A549 (cell line): ENCODE measurements around the gene ASB18. TPM values are rescaled to one million over a fixed set of nuclear protein-coding genes. Genes with fewer than 3 reads are reported as not detected.

ENCODE experiments used
- ATAC-seq, 2 experiments: fragments of 200-7000 bp in 1 of 2; fragments of >200 bp in 1 of 2; cut with Nextera tagmentation in 1 of 2; cut with Tn5 transposase in 1 of 2; 3 replicates each; pipeline versions ENCODE4 v1.8.0 to v1.9.1; 2018 to 2020; ENCODE audit warnings: mild to moderate bottlenecking in 1 of 2, moderate library complexity in 1 of 2
- CTCF ChIA-PET: fragments of 300-600 bp; sonication (Branson Sonifier 250); formaldehyde crosslinking; extraction: SDS; loops from one replicate; lab custom pipeline; 2021; ENCODE audit warnings: antibody characterized with exemption, inconsistent platforms; lab: Yijun Ruan, JAX
- POLR2A ChIA-PET: fragments of 350-600 bp; formaldehyde crosslinking; extraction: SDS; loops from one replicate; lab custom pipeline; 2021; ENCODE audit warnings: antibody characterized with exemption, inconsistent platforms; lab: Yijun Ruan, JAX
- DNase-seq, 2 experiments: peaks; one replicate each; pipeline versions ENCODE4 v3.0.0 to v3.0.0-alpha.2; 2011 to 2016; ENCODE audit warnings: low read depth in 1 of 2, low spot score in 1 of 2
- FAIRE-seq: peaks from 2 replicates; lab custom pipeline; 2011; peaks lifted over from hg19 to GRCh38; lab: Jason Lieb, UNC
- H3K27ac ChIP-seq, 2 experiments: fragments of >200 bp; sonication (Bioruptor Twin); formaldehyde crosslinking; 3 replicates each; pipeline ENCODE4 v1.5.1; 2016 to 2017
- H3K4me1 ChIP-seq: fragments of >200 bp; sonication (Bioruptor Twin); formaldehyde crosslinking; 3 replicates; pipeline ENCODE4 v1.6.1; 2016
- H3K4me2 ChIP-seq: fragments of >200 bp; sonication (Bioruptor Twin); formaldehyde crosslinking; 3 replicates; pipeline ENCODE4 v1.6.1; 2016
- H3K4me3 ChIP-seq: fragments of >200 bp; sonication (Bioruptor Twin); formaldehyde crosslinking; 3 replicates; pipeline ENCODE4 v1.5.1; 2016
- H3K9me3 ChIP-seq: fragments of >200 bp; sonication (Bioruptor Twin); formaldehyde crosslinking; 3 replicates; pipeline ENCODE4 v1.6.1; 2016
- BHLHE40 ChIP-seq: IDR thresholded peaks from 2 replicates; pipeline ENCODE4 v1.6.1; 2012; ENCODE audit warnings: low read depth, low read length, inconsistent platforms
- CBX8 ChIP-seq: fragments of 200-600 bp; sonication (generic); IDR thresholded peaks from 2 replicates; pipeline ENCODE4 v1.6.1; 2016
- CHD2 ChIP-seq: fragments of 150-350 bp; IDR thresholded peaks from 2 replicates; pipeline ENCODE4 v1.6.1; 2014; ENCODE audit warnings: low read length; ENCODE audit not compliant: partially characterized antibody
- FOSB ChIP-seq: fragments of 250-450 bp; sonication (Bioruptor Pico); IDR thresholded peaks from 2 replicates; pipeline ENCODE4 v1.5.0; 2020; ENCODE audit warnings: mild to moderate bottlenecking, moderate library complexity
- FOSL2 ChIP-seq, 2 experiments: fragments of 450-650 bp in 1 of 2; fragments of >200 bp in 1 of 2; sonication (Bioruptor Twin) in 1 of 2; formaldehyde crosslinking; IDR thresholded peaks; 2 replicates each; pipeline versions ENCODE4 v1.5.0 to v1.6.1; 2016 to 2020; ENCODE audit warnings: mild to moderate bottlenecking in 1 of 2, moderate library complexity in 1 of 2
- GATA3 ChIP-seq: IDR thresholded peaks from 2 replicates; pipeline ENCODE4 v1.6.1; 2012; ENCODE audit warnings: borderline replicate concordance
- KDM1A ChIP-seq: fragments of 200-600 bp; sonication (generic); IDR thresholded peaks from 2 replicates; pipeline ENCODE4 v1.6.1; 2016; ENCODE audit warnings: low read depth, mild to moderate bottlenecking
- KDM5A ChIP-seq: fragments of 200-600 bp; sonication (generic); IDR thresholded peaks from 2 replicates; pipeline ENCODE4 v1.6.1; 2016; ENCODE audit warnings: antibody characterized with exemption, mild to moderate bottlenecking
- MAZ ChIP-seq: fragments of 150-350 bp; IDR thresholded peaks from 2 replicates; pipeline ENCODE4 v1.6.1; 2014; ENCODE audit warnings: antibody characterized with exemption, low read depth, low read length, borderline replicate concordance
- NFE2L2 ChIP-seq: fragments of 150-350 bp; conservative IDR thresholded peaks from 2 replicates; pipeline ENCODE4 v1.6.1; 2014; ENCODE audit warnings: low read length
- NPAS2 ChIP-seq: fragments of 250-450 bp; sonication (Bioruptor Pico); IDR thresholded peaks from 2 replicates; pipeline ENCODE4 v1.8.0; 2022; ENCODE audit warnings: mild to moderate bottlenecking, moderate library complexity, borderline replicate concordance
- NR3C1 ChIP-seq: fragments of >200 bp; sonication (Bioruptor Twin); formaldehyde crosslinking; IDR thresholded peaks from 3 replicates; pipeline ENCODE4 v1.6.1; 2017
- PHF8 ChIP-seq: fragments of 200-600 bp; sonication (generic); IDR thresholded peaks from 2 replicates; pipeline ENCODE4 v1.6.1; 2016; ENCODE audit warnings: low read depth, mild to moderate bottlenecking, antibody characterized with exemption, moderate library complexity, borderline replicate concordance
- POLR2A ChIP-seq: IDR thresholded peaks from 2 replicates; pipeline ENCODE4 v1.6.1; 2012; ENCODE audit warnings: mild to moderate bottlenecking, low read length
- RARB ChIP-seq: fragments of 250-450 bp; sonication (Bioruptor Pico); IDR thresholded peaks from 2 replicates; pipeline ENCODE4 v1.8.0; 2021; ENCODE audit warnings: mild to moderate bottlenecking, moderate library complexity
- SREBF2 ChIP-seq: fragments of 450-650 bp; IDR thresholded peaks from 2 replicates; pipeline ENCODE4 v1.6.1; 2014; ENCODE audit warnings: mild to moderate bottlenecking, moderate library complexity
- TFCP2L1 ChIP-seq: fragments of 250-450 bp; sonication (Bioruptor Pico); IDR thresholded peaks from 2 replicates; pipeline ENCODE4 v1.5.0; 2021; ENCODE audit warnings: mild to moderate bottlenecking
- ZC3H11A ChIP-seq: fragments of 450-650 bp; IDR thresholded peaks from 2 replicates; pipeline ENCODE4 v1.6.1; 2014; ENCODE audit warnings: antibody characterized with exemption, mild to moderate bottlenecking
- ZFP36 ChIP-seq: fragments of 450-650 bp; IDR thresholded peaks from 2 replicates; pipeline ENCODE4 v1.6.1; 2014; ENCODE audit warnings: borderline replicate concordance; ENCODE audit not compliant: partially characterized antibody
- ZSCAN20 ChIP-seq: fragments of 250-450 bp; sonication (Bioruptor Pico); IDR thresholded peaks from 2 replicates; pipeline ENCODE4 v1.8.0; 2022; ENCODE audit warnings: mild to moderate bottlenecking, moderate library complexity
- WGBS: methylation state at CpG from one replicate; pipeline ENCODE4 v1.1.6; 2017; ENCODE audit errors: missing lambda C conversion rate; 5-methylcytosine and 5-hydroxymethylcytosine counted together
- polyA plus RNA-seq, 4 experiments: library from polyadenylated mRNA; depleted of rRNA in 3 of 4; stranded (reverse); fragments of >200 nt; fragmentation: RNase III in 1 of 4; extraction: RNeasy Plus Mini Kit Qiagen cat#74134 plus additional on column Dnase treatment in 1 of 4; gene quantifications; 2 replicates in 3 of 4; 3 replicates in 1 of 4; pipeline ENCODE4 v1.2.3, GENCODE V29; 2011 to 2017
- TF ChIP-seq, protein P1 (sequence below): fragments of >200 bp; sonication (Bioruptor Twin); formaldehyde crosslinking; IDR thresholded peaks from 3 replicates; pipeline ENCODE4 v1.6.1; 2016
- TF ChIP-seq, protein P2 (sequence below): fragments of 200-600 bp; sonication (generic); IDR thresholded peaks from 2 replicates; pipeline ENCODE4 v1.6.1; 2016; ENCODE audit warnings: antibody characterized with exemption, mild to moderate bottlenecking, moderate library complexity
- TF ChIP-seq, protein P3 (sequence below): IDR thresholded peaks from 2 replicates; pipeline ENCODE4 v1.6.1; 2012

The ASB18 gene
- polyA plus RNA-seq, 2 of the 4 experiments (the other 2 are of a cell fraction): not detected

DNA sequence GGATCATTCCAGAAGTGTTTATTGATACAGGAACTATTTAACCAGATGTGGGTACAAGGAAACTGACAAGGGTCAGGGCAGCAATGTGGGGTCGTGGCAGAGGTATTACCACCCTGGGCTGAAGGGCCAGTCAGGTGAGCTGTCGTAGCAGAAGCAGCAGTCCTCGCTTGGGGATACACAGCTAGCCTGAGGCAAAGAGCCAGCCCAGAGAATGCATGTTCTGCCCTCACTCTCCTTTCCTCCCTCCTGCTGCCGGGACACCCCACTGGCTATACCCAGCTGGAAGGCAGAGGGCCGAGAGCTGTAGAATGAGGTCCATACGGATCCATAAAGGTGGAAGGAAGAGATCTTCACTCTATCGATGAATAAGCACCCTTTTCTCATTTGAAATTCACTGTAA, 63.8 kb downstream of the ASB18 start:
- ChIA-PET POLR2A (no interaction called here), CTCF (interaction anchor here (1.4 to 2.2 kb wide), 3 partner anchors 20 to 420 kb away, joined by 4 to 5 read pairs (median 4); no protein-coding TSS in a partner anchor)
- ATAC-seq (no peak), FAIRE-seq (no peak), DNase-seq (no peak)
- 71% methylated on average over 7 of the region's 7 CpGs for WGBS
- Histone ChIP-seq H3K9me3 (0 out of 3 replicates have a peak, but pooled peaks cover 3% of the 10 kb centered on the region), H3K27ac (no peak overlapping the region), H3K4me1 (no peaks in the 10 kb centered on the region), H3K4me2 (no peak overlapping the region), H3K4me3 (no peak overlapping the region)
- TF ChIP-seq NPAS2: no peak
- TF ChIP-seq, protein P1, sequence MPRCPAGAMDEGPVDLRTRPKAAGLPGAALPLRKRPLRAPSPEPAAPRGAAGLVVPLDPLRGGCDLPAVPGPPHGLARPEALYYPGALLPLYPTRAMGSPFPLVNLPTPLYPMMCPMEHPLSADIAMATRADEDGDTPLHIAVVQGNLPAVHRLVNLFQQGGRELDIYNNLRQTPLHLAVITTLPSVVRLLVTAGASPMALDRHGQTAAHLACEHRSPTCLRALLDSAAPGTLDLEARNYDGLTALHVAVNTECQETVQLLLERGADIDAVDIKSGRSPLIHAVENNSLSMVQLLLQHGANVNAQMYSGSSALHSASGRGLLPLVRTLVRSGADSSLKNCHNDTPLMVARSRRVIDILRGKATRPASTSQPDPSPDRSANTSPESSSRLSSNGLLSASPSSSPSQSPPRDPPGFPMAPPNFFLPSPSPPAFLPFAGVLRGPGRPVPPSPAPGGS: no peak
- TF ChIP-seq GATA3: no peak
- TF ChIP-seq ZSCAN20 (CRISPR knock-in tag): no peak
- no peak for TF ChIP-seq POLR2A
- no peak for TF ChIP-seq KDM1A
- no peak for TF ChIP-seq RARB (CRISPR knock-in tag)
- TF ChIP-seq BHLHE40: no peak
- TF ChIP-seq, protein P2, sequence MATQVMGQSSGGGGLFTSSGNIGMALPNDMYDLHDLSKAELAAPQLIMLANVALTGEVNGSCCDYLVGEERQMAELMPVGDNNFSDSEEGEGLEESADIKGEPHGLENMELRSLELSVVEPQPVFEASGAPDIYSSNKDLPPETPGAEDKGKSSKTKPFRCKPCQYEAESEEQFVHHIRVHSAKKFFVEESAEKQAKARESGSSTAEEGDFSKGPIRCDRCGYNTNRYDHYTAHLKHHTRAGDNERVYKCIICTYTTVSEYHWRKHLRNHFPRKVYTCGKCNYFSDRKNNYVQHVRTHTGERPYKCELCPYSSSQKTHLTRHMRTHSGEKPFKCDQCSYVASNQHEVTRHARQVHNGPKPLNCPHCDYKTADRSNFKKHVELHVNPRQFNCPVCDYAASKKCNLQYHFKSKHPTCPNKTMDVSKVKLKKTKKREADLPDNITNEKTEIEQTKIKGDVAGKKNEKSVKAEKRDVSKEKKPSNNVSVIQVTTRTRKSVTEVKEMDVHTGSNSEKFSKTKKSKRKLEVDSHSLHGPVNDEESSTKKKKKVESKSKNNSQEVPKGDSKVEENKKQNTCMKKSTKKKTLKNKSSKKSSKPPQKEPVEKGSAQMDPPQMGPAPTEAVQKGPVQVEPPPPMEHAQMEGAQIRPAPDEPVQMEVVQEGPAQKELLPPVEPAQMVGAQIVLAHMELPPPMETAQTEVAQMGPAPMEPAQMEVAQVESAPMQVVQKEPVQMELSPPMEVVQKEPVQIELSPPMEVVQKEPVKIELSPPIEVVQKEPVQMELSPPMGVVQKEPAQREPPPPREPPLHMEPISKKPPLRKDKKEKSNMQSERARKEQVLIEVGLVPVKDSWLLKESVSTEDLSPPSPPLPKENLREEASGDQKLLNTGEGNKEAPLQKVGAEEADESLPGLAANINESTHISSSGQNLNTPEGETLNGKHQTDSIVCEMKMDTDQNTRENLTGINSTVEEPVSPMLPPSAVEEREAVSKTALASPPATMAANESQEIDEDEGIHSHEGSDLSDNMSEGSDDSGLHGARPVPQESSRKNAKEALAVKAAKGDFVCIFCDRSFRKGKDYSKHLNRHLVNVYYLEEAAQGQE: no peak
- TF ChIP-seq CHD2: no peak
- no peak for TF ChIP-seq NFE2L2
- TF ChIP-seq ZFP36: no peak
- TF ChIP-seq FOSL2 (IDR thresholded peaks at IDR 0.05): no peak
- no peak for TF ChIP-seq FOSL2 (CRISPR knock-in tag; IDR thresholded peaks at IDR 0.05)
- no peak for TF ChIP-seq CBX8
- TF ChIP-seq MAZ: no peak
- TF ChIP-seq ZC3H11A: no peak
- TF ChIP-seq NR3C1: no peak
- TF ChIP-seq FOSB: no peak
- TF ChIP-seq KDM5A: no peak

- DNase-seq (no peak), ATAC-seq (no peak; a peak in 1 of 6 replicates), FAIRE-seq (no peak)
- H3K4me1 ChIP-seq: no peaks in the 10 kb centered on the region
- no peak overlapping the region for H3K27ac ChIP-seq
- ChIA-PET POLR2A (no interaction called here), CTCF (interaction anchor here (0.8 to 6.3 kb wide), 4 partner anchors 15 to 430 kb away, joined by 3 to 26 read pairs (median 4); no protein-coding TSS in a partner anchor)
- no peak for TF ChIP-seq PHF8
- no peaks in the 10 kb centered on the region for H3K9me3 ChIP-seq
- H3K4me2 ChIP-seq: no peak overlapping the region
- no peak overlapping the region for H3K4me3 ChIP-seq
- WGBS: 79% methylated on average over 7 of the region's 7 CpGs
These were observed 67.8 kb downstream of the ASB18 start for GRCh38 chr2:236196366-236196765.

- Histone ChIP-seq H3K27ac (no peak overlapping the region), H3K4me2 (no peak overlapping the region), H3K4me1 (no peaks in the 10 kb centered on the region), H3K9me3 (no peaks in the 10 kb centered on the region), H3K4me3 (no peak overlapping the region)
- ChIA-PET POLR2A (no interaction called here), CTCF (interaction anchor here (0.8 to 6.3 kb wide), 3 partner anchors 14 to 430 kb away, joined by 3 to 26 read pairs (median 4); no protein-coding TSS in a partner anchor)
- no peak for FAIRE-seq
- no peak for TF ChIP-seq KDM5A
- no peak for TF ChIP-seq SREBF2
- TF ChIP-seq, protein P3, sequence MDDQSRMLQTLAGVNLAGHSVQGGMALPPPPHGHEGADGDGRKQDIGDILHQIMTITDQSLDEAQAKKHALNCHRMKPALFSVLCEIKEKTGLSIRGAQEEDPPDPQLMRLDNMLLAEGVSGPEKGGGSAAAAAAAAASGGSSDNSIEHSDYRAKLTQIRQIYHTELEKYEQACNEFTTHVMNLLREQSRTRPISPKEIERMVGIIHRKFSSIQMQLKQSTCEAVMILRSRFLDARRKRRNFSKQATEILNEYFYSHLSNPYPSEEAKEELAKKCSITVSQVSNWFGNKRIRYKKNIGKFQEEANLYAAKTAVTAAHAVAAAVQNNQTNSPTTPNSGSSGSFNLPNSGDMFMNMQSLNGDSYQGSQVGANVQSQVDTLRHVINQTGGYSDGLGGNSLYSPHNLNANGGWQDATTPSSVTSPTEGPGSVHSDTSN: no peak
- no peak for TF ChIP-seq TFCP2L1
- no peak for TF ChIP-seq BHLHE40
- TF ChIP-seq MAZ: no peak
- TF ChIP-seq ZFP36: no peak
- ATAC-seq: no peak
- WGBS: 84% methylated on average over 12 of the region's 12 CpGs
- no peak for DNase-seq
These were observed 68.5 kb downstream of the ASB18 start for GRCh38 chr2:236195726-236196125.
